SW 1271 (cell line): ENCODE data around the gene MBIP.

Source experiments
- DNase-seq, 2 experiments: peaks; one replicate each; lab custom pipeline; 2025; lab: John Stamatoyannopoulos, UW

MBIP gene

GRCh38 chr14:36313206-36313605 is 7.2 kb downstream of the MBIP start:
- no peak for DNase-seq

DNA sequence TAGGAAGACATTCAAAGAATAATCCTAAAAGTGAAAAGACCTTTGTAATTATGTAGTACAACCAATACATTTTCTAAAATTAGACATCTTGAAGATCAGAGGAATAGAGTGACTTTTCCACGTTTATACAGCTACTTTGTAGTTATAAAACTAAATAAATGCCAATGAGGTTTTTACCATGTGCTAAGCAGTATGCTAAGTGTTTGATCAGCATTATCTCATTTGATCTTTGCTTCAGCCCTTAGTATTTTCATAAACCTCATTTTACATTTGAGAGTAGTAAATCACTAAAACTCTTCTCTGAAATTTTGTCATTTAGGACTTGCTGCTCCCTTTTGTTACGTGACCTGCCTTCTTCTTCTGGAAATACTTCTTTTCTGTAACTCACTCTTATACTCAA is 13.6 kb downstream of the MBIP start:
- no peak for DNase-seq

DNA sequence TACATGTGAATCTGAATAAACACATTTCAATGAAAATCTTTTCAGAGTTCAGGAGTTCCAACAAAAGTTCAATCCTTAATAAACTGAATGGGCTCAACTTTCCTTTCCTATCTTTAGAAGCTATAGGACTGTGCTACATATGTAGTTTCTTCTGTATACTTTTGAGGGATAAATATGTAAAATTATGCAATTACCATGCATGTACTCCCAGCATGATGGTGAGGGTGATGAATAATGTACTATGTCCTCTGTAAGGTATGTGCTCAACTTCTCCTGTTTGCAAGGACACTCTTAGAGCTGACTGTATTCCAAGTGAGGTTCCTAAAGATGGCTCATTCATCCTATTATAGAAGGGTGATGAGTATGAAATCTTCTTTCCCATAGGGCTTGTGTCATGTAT is 15.5 kb downstream of the MBIP start:
- DNase-seq, result no peak

DNA sequence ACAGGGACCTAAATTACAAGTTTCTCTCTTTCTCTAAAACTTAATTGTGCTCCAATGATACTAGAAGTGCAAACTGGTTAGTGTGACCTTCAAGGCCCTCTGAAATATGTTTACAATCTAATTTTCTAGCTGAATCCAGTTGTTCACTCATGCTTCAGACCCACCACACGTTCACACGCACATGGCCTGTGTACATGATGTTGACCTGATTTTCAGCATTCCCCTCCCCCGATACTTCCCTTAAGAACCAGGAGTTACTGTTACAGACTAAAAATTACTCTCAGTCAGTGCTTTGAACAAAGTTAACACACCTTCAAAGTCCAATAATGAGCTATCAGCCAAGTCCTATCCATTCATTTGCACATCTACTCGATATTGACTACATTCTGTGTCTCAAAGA is 16.5 kb downstream of the MBIP start:
- no peak for DNase-seq

GRCh38 chr14:36302823-36303222 is 17.6 kb downstream of the MBIP start:
- DNase-seq, result no peak

GRCh38 chr14:36301159-36301558 is 19.3 kb downstream of the MBIP start:
- DNase-seq, result no peak

DNA sequence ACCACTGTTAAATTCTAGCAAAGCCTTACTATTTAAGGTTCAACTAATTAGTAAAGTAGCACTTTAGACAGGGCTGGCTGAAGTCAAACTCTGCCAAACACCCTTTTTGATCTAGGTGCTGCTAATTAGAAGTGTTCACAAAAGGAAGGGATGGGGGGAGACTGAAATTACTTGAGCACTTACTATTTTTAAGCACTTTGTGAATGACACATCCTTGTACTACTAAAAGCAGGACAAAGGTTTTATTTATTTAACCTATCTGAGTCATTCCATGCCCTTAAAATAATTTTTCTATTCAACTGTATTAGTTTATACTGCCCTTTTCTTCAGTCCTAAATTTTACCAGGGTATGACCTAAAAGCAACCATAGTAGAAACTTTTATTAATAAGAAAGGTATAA is 20.1 kb downstream of the MBIP start:
- DNase-seq, result no peak

DNA sequence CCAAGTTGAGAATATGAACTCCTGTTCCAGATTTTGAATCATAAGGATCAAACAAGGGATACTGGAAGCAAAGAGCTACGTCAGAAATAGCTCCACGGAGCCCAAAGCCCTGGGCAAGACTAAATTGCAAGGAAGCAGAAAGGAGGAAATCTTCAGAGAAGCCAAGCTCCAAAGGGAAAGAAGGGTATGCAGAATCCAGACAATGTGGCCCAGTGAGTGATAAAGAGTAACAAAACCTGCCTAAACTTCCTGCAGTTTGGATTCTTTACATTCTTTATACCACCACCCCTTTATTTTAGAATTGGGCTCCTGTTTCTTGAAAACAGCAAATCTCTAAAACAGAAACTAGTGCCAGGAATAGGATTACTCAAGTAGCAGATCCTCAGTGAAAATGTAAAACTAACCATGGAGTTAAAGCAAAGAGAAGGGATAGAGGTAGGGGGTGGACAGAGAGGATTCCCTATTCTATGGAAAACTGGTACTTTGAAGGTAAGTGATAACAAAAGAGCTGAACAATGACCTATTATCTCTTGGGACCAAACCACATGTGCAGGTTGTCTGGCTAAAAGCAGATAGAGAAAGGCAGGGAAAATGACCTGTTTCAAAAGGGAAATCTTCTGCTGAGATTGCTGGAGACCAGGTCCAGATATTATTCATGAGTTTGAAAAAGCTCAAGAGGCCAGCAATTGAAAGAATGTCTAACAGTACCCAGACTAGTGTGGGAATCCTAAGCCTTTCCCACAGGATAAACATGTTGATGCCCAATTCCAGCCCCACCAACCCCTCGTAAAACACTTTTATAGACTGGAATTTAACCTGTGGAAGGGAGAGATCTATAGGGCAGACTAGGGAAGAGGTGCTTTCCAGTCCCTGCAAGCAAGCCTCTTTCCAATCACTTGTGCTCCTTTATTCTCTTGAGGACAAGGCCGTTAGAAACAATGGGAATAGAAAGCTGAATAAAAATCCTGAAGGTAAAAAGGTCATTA is 24.5 kb downstream of the MBIP start:
- DNase-seq, result no peak

GRCh38 chr14:36294543-36294942 is 25.9 kb downstream of the MBIP start:
- no peak for DNase-seq

- DNase-seq, result no peak
Measured at GRCh38 chr14:36293824-36294223, 26.6 kb downstream of the MBIP start.

GRCh38 chr14:36289954-36290353 is 30.5 kb downstream of the MBIP start:
- DNase-seq, result no peak

DNA sequence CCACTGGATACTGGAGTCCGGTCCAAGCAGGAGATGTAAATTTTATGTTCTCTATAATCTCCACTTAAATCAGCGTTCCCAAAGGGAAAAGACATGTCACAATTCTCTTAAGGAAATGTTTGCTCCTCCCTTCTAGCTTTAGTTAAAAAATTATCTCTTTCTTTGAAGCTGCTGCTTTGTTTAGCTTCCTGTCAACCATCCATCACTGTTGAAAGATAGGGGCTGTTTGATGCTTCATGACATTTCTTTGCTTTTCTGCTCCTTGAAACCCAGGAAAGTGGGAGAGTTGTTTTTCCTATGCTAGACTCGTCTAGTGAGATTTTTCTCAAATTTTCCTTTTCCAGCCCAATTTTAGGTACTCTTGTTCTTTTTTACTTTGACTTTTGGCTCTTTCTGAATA is 31.9 kb downstream of the MBIP start:
- no peak for DNase-seq

DNA sequence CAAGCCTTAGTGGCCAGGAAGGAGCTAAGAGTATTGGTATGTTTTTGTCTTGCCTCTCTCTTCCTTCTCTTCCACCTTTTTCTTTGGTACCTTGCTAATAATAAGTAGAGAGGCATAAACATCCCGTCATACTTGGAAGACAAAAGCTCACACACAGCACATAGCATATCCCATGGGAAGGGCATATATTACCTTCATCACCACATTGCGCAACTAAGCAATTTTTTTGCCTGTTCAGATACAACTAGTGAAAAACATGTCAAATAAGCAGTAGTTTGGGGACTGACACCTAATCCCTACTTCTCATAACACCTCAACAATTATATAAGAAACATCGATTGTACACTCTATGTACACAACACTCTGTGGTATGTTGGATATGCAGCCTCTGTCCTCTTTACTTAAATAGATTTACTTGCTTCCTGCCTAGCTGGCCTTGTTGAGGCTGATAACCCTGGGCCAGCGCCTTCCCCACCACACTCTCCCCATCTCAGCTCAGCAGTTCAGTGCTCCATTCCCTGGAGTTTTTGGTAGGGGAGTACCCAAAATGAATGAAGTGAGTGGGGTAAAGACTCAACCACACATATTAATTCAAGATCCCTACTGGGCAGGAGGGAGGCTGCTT is 35.4 kb downstream of the MBIP start:
- DNase-seq, result no peak

DNA sequence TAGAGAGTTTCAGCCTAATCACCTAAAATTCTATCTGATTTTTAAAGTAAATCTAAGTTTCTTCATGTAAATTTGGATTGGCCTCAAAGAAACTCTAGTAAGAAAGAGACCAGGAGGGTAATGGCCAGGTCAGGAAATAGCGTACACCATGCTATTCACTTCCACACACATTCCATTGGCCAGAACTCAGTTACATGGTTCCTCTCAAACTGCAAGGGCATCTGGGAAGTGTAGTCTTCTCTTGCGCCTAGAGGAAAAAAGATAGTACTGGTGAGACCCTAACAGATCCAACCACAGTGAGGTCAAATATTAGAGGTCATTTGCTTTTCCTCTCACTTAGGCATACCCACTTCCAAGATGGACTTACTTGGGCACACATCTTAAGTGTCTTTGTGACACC is 39.1 kb downstream of the MBIP start:
- no peak for DNase-seq

DNA sequence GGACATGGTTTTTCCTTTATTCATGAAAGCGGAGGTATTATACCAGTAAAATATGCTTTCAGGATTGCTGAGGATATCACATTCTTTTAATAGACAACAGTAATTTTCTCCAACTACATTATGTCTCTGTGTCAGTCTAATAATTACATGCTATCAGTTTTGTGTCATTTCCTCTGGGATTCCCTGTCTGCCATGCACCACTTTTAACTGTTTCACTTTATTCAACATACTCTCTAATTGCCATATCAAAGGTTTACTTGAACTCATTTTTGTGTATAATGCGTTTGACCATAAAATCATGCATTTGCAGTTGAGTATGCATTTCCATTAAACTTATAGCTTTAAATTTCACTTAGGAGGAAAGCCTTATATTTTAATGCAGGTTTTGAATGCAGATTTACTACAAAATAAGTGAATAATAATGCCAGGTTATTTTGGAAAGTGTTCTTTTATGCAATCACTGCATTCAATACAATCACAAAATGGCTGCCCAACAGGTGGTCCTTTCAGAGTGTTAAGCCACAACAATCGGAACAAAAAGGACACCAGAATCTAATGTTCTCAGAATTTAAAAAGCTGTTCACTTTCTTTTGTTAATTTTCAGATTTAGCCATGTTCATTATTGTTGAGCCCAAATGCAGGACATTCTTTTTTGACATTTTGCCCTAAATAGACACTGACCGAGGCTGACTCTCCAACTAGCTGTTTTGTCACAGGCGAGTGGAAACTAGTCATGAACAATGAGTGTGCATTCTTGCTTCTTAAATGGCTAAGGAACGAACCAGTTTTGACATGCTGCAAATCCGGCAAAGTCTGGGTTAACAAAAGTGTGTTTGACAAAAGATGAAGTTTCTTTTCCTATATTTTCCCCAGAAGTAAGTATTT is 40.9 kb downstream of the MBIP start:
- DNase-seq, result no peak

DNA sequence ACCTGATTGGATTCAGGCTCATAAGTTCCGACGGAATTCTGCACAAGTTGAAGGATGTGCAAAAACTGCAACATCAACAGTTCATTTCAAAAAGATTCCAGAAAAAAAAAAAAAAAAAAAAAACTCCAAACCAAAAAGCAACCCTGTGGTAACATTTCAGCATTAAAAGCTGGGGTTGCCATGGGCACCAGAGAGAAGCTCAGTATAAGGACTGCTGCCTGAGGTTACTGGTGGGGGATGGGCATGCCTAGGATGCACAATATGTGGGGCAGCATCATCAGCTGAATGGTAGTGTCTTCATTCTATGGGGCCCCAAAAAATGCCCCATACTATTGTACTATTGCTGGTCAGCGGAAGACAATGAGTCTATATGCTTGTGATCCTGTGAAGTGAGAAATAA is 44.7 kb downstream of the MBIP start:
- no peak for DNase-seq

- no peak for DNase-seq
Measured at GRCh38 chr14:36271939-36272907, 48.2 kb downstream of the MBIP start.

GRCh38 chr14:36271222-36271621 is 49.2 kb downstream of the MBIP start:
- no peak for DNase-seq

GRCh38 chr14:36270191-36270590 is 50.2 kb downstream of the MBIP start:
- DNase-seq, result no peak

GRCh38 chr14:36268121-36268520 is 52.3 kb downstream of the MBIP start:
- no peak for DNase-seq

- DNase-seq, result no peak
Measured at GRCh38 chr14:36264595-36264994, 55.8 kb downstream of the MBIP start.
